NT2/D1 (cell line): ENCODE results near the gene BABAM2.

Source experiments
- SUZ12 ChIP-seq: IDR thresholded peaks from 2 replicates; pipeline ENCODE4 v1.6.1; 2011; ENCODE audit not compliant: insufficient read length, insufficient read depth; ENCODE audit errors: extremely low read depth
- YY1 ChIP-seq: IDR thresholded peaks from 2 replicates; pipeline ENCODE4 v1.6.1; 2011; ENCODE audit not compliant: insufficient read length, insufficient read depth
- ZNF274 ChIP-seq: IDR thresholded peaks from 2 replicates; pipeline ENCODE4 v1.6.1; 2011; ENCODE audit warnings: mild to moderate bottlenecking, low read depth, low read length

DNA sequence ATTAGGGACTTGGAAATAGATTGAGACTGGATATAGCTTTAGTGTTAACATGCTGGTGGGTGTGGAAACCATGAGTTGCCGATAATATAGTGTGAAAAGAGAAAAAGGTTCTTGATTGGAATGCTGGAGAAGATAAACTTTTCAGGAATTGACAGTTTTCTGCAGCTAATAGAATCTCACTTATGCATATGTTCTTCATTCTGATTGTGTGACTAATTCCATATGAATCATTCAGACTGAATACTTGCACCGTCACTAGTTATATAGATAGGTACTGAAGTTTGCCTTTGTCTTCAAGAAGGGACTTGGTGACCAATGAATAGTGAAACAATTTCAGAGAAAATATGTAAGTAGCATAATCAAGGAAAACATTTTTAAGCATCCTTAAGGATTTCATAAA lies 276.4 kb downstream of the BABAM2 start:
- TF ChIP-seq YY1 = no peak
- no peak for TF ChIP-seq SUZ12
- no peak for TF ChIP-seq ZNF274
